IMR-90 (cell line): ENCODE results near the gene SLC29A3. TPM values are rescaled to one million over a fixed set of nuclear protein-coding genes. Genes with fewer than 3 reads are reported as not detected.

Experiments
- ATAC-seq: fragments of 200-7000 bp; cut with Tn5 transposase; 2 replicates; pipeline ENCODE4 v1.9.1; 2020; ENCODE audit warnings: low read depth, mild to moderate bottlenecking, moderate library complexity
- BruUV-seq: library from RNA; stranded (reverse); fragments of 400-500 nt; replicated peaks from 2 replicates; lab custom pipeline; 2021; lab: Mats Ljungman, UMichigan
- CTCF ChIA-PET: fragments of 300-600 bp; formaldehyde crosslinking; extraction: SDS; loops from one replicate; lab custom pipeline; 2021; ENCODE audit warnings: antibody characterized with exemption; lab: Yijun Ruan, JAX
- POLR2A ChIA-PET: fragments of 300-600 bp; sonication (Branson Sonifier 250); formaldehyde crosslinking; loops from one replicate; lab custom pipeline; 2022; ENCODE audit warnings: antibody characterized with exemption; ENCODE audit not compliant: unreplicated experiment; lab: Charles Lee
- DNase-seq: peaks from one replicate; pipeline ENCODE4 v3.0.0; 2013
- H2AFZ ChIP-seq: replicated peaks from 2 replicates; pipeline ENCODE3; 2013; ENCODE audit warnings: low read length, mild to moderate bottlenecking; ENCODE audit not compliant: poor library complexity
- H2AK5ac ChIP-seq: 2 replicates; pipeline ENCODE4 v1.6.1; 2013; ENCODE audit warnings: low read depth, low read length, inconsistent platforms
- H2AK9ac ChIP-seq: replicated peaks from 2 replicates; pipeline ENCODE3; 2013; ENCODE audit warnings: mild to moderate bottlenecking, low read depth, low read length, moderate library complexity; ENCODE audit not compliant: poor library complexity
- H2BK120ac ChIP-seq: 2 replicates; pipeline ENCODE4 v1.6.1; 2013; ENCODE audit warnings: low read depth, low read length, inconsistent platforms
- H2BK15ac ChIP-seq: 3 replicates; pipeline ENCODE4 v1.6.1; 2013; ENCODE audit warnings: low read depth, low read length, inconsistent platforms
- H2BK20ac ChIP-seq: 2 replicates; pipeline ENCODE4 v1.6.1; 2013; ENCODE audit warnings: low read depth, mild to moderate bottlenecking, inconsistent platforms, low read length, moderate library complexity
- H2BK5ac ChIP-seq: 2 replicates; pipeline ENCODE4 v1.6.1; 2013; ENCODE audit warnings: mild to moderate bottlenecking, low read depth, low read length, inconsistent platforms; ENCODE audit not compliant: poor library complexity, severe bottlenecking
- H3K14ac ChIP-seq: replicated peaks from 2 replicates; pipeline ENCODE4 v1.6.1; 2013; ENCODE audit warnings: low read depth, low read length, inconsistent platforms
- H3K18ac ChIP-seq: 2 replicates; pipeline ENCODE4 v1.6.1; 2013; ENCODE audit warnings: low read depth, low read length, control low read depth
- H3K23ac ChIP-seq: 2 replicates; pipeline ENCODE4 v1.6.1; 2013; ENCODE audit warnings: low read depth, low read length, inconsistent platforms
- H3K27ac ChIP-seq: 2 replicates; pipeline ENCODE4 v1.5.1; 2013; ENCODE audit warnings: mild to moderate bottlenecking, control low read depth, low read length; ENCODE audit not compliant: insufficient read depth
- H3K27me3 ChIP-seq: 2 replicates; pipeline ENCODE4 v1.6.1; 2013; ENCODE audit warnings: low read length; ENCODE audit not compliant: control insufficient read depth, insufficient read depth
- H3K36me3 ChIP-seq: 2 replicates; pipeline ENCODE4 v1.6.1; 2013; ENCODE audit warnings: low read length, mixed read lengths; ENCODE audit not compliant: control insufficient read depth, insufficient read depth
- H3K4ac ChIP-seq: 2 replicates; pipeline ENCODE4 v1.6.1; 2013; ENCODE audit warnings: low read depth, low read length, inconsistent platforms
- H3K4me1 ChIP-seq: 2 replicates; pipeline ENCODE4 v1.6.1; 2013; ENCODE audit warnings: low read length, mixed read lengths; ENCODE audit not compliant: control insufficient read depth, insufficient read depth
- H3K4me2 ChIP-seq: 2 replicates; pipeline ENCODE4 v1.6.1; 2013; ENCODE audit warnings: low read depth, mild to moderate bottlenecking, control low read depth, low read length, moderate library complexity
- H3K4me3 ChIP-seq: 2 replicates; pipeline ENCODE4 v1.5.1; 2013; ENCODE audit warnings: low read depth, mild to moderate bottlenecking, control low read depth, low read length, moderate library complexity; ENCODE audit not compliant: insufficient read depth
- H3K56ac ChIP-seq: 2 replicates; pipeline ENCODE4 v1.6.1; 2013; ENCODE audit warnings: low read length, inconsistent platforms; ENCODE audit not compliant: insufficient read depth; ENCODE audit errors: extremely low read depth
- H3K79me1 ChIP-seq, 2 experiments: 2 replicates each; pipeline ENCODE4 v1.6.1; 2013; ENCODE audit warnings: low read length in 2 of 2, inconsistent platforms in 1 of 2, low read depth in 1 of 2
- H3K9ac ChIP-seq: 2 replicates; pipeline ENCODE4 v1.6.1; 2013; ENCODE audit warnings: low read depth, low read length, control low read depth
- H3K9me1 ChIP-seq: 2 replicates; pipeline ENCODE4 v1.6.1; 2013; ENCODE audit warnings: low read length, inconsistent platforms; ENCODE audit not compliant: insufficient read depth
- H3K9me3 ChIP-seq: 2 replicates; pipeline ENCODE4 v1.6.1; 2013; ENCODE audit warnings: low read length; ENCODE audit not compliant: control insufficient read depth, insufficient read depth
- H4K20me1 ChIP-seq: 2 replicates; pipeline ENCODE4 v1.6.1; 2013; ENCODE audit warnings: low read length, inconsistent platforms; ENCODE audit not compliant: insufficient read depth
- H4K5ac ChIP-seq: 2 replicates; pipeline ENCODE4 v1.6.1; 2013; ENCODE audit warnings: mild to moderate bottlenecking, low read depth, low read length, control low read depth
- H4K8ac ChIP-seq, 2 experiments: 2 replicates each; pipeline ENCODE4 v1.6.1; 2013; ENCODE audit warnings: low read depth in 2 of 2, low read length in 2 of 2, control low read depth in 1 of 2, inconsistent platforms in 1 of 2
- H4K91ac ChIP-seq: 2 replicates; pipeline ENCODE4 v1.6.1; 2013; ENCODE audit warnings: low read depth, low read length, inconsistent platforms; ENCODE audit not compliant: insufficient read depth
- CHD1 ChIP-seq: IDR thresholded peaks from 2 replicates; pipeline ENCODE4 v1.6.1; 2012; ENCODE audit warnings: low read depth, low read length, improper control_type of control experiment
- MAFK ChIP-seq: IDR thresholded peaks from 2 replicates; pipeline ENCODE4 v1.6.1; 2012; ENCODE audit warnings: low read depth, low read length, improper control_type of control experiment
- MAZ ChIP-seq: IDR thresholded peaks from 2 replicates; pipeline ENCODE4 v1.6.1; 2012; ENCODE audit warnings: low read depth, mild to moderate bottlenecking, low read length, improper control_type of control experiment, moderate library complexity, borderline replicate concordance
- POLR2A ChIP-seq: IDR thresholded peaks from 2 replicates; pipeline ENCODE4 v1.6.1; 2012; ENCODE audit warnings: mild to moderate bottlenecking, low read depth, low read length
- RAD21 ChIP-seq: IDR thresholded peaks from 2 replicates; pipeline ENCODE4 v1.6.1; 2012; ENCODE audit warnings: low read length, improper control_type of control experiment
- RFX5 ChIP-seq: IDR thresholded peaks from 2 replicates; pipeline ENCODE4 v1.8.0; 2012; ENCODE audit warnings: low read depth, mild to moderate bottlenecking, low read length, moderate library complexity
- WGBS, 2 experiments: methylation state at CpG; one replicate each; pipeline versions ENCODE4 v1.1.5 to v1.1.7; 2013; ENCODE audit warnings: missing lambda C conversion rate in 2 of 2; ENCODE audit not compliant: insufficient read length in 1 of 2; ENCODE audit errors: extremely low coverage in 2 of 2; 5-methylcytosine and 5-hydroxymethylcytosine counted together
- dilution Hi-C: fragments of 300-500 bp; cut with HindIII; formaldehyde crosslinking; loops from one replicate; pipeline ENCODE4 v1.14.3; 2018; ENCODE audit warnings: low sequenced_read_pairs; ENCODE audit not compliant: unreplicated experiment
- in situ Hi-C: fragments of 300-500 bp; cut with MboI; formaldehyde crosslinking; loops from 3 replicates; pipeline ENCODE4 v1.14.3; 2019; ENCODE audit warnings: low sequenced_read_pairs, inconsistent platforms, mixed read lengths
- intact Hi-C: fragments of 100-400 bp; cut with micrococcal nuclease; formaldehyde crosslinking; loops from 2 replicates; pipeline ENCODE4 v1.10.0; 2022
- polyA plus RNA-seq, 3 experiments: library from polyadenylated mRNA; depleted of rRNA; stranded (reverse); fragments of >200 nt; gene quantifications; 2 replicates each; pipeline ENCODE4 v1.2.3, GENCODE V29; 2012; ENCODE audit warnings: low replicate concordance in 1 of 3
- total RNA-seq: library from RNA; depleted of rRNA; stranded (reverse); fragments of >200 nt; gene quantifications from 2 replicates; pipeline ENCODE4 v1.2.3, GENCODE V29; 2012

SLC29A3 gene
- total and polyA plus RNA-seq, 2 of the 4 experiments (the other 2 are of a cell fraction): 0.72 to 3.0 TPM

DNA sequence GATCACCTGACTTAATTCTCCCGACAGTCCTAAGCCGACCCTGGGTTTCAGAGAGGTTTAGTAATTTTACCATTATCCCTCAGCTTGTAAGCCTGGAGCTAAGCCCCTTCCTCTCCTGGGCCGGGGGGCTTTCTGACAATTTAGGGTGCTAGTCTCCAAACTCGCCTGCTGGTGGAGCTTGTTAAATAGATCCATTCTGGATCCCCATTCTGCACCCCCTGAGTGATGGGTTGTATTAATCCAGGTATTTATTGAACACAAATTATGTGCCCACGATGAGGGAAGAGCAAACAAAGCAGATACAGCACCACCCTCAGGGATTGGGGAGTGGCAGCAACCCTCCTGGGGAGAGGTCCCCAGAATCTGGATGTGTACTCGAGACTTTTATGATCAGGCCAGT is 1.3 kb upstream of the SLC29A3 start:
- WGBS, 2 experiments: 100% methylated on average over 1 of the region's 6 CpGs; no CpG with 5 or more reads in 1 of the 2 experiments
- Histone ChIP-seq H3K9ac (no peak overlapping the region), H4K5ac (no peak overlapping the region), H2AK5ac (no peak overlapping the region), H4K20me1 (no peaks in the 10 kb centered on the region), H3K27me3 (peaks cover 2% of the 10 kb centered on the region; the same call in 1 of the 2 replicates), H3K36me3 (peaks cover under 1% of the 10 kb centered on the region; the same call in 1 of the 2 replicates), H3K18ac (no peak overlapping the region), H3K9me1 (no peaks in the 10 kb centered on the region; the same call in 1 of the 2 replicates), H3K4ac (no peak overlapping the region), H3K14ac (no peak overlapping the region), H3K4me3 (no peak overlapping the region), H3K4me1 (peaks cover 4% of the 10 kb centered on the region; the same call in 1 of the 2 replicates), H2AK9ac (no peak overlapping the region), H3K9me3 (no peaks in the 10 kb centered on the region), H2AFZ (no peak overlapping the region), H4K8ac (no peak overlapping the region), H2BK20ac (no peak overlapping the region), H4K91ac (no peak overlapping the region), H2BK5ac (no peak overlapping the region), H2BK120ac (no peak overlapping the region), H3K23ac (no peak overlapping the region), H3K79me1 (no peaks in the 10 kb centered on the region), H3K56ac (no peak overlapping the region), H2BK15ac (no peak overlapping the region), H3K4me2 (no peak overlapping the region), H3K27ac (no peak overlapping the region)
- dilution Hi-C loops (no loop called here), in situ Hi-C loops (loop anchor here (10.0 kb wide), 2 partner anchors 287 to 497 kb away; no protein-coding TSS in a partner anchor), intact Hi-C loops (loop anchor here (2.0 to 10.0 kb wide), 3 partner anchors 60 to 727 kb away; no protein-coding TSS in a partner anchor)
- ChIA-PET CTCF (no interaction called here), POLR2A (no interaction called here)
- ATAC-seq (no peak), DNase-seq (no peak)
- TF ChIP-seq RFX5 (no peak), MAFK (no peak), CHD1 (no peak), RAD21 (no peak), MAZ (no peak), POLR2A (no peak)
- no TSS peak for BruUV-seq
